ENCODE measurements around the gene CPLX3.

Gene CPLX3

GRCh38 chr15:74788683-74789151 lies 37.7 kb upstream of the CPLX3 start:
- DNase-seq = no peak

GRCh38 chr15:74789171-74789631 lies 37.2 kb upstream of the CPLX3 start:
- DNase-seq = no peak

- no peak for DNase-seq
Measured at GRCh38 chr15:74789741-74790079, 36.7 kb upstream of the CPLX3 start.

- DNase-seq = no peak
Measured at GRCh38 chr15:74790080-74790916, 36.1 kb upstream of the CPLX3 start.

GRCh38 chr15:74791007-74791406 lies 35.4 kb upstream of the CPLX3 start:
- no peak for DNase-seq

GRCh38 chr15:74791667-74792066 lies 34.8 kb upstream of the CPLX3 start:
- no peak for DNase-seq

GRCh38 chr15:74792227-74793016 lies 34.0 kb upstream of the CPLX3 start:
- no peak for DNase-seq

GRCh38 chr15:74793135-74794028 lies 33.0 kb upstream of the CPLX3 start:
- no peak for DNase-seq

- no peak for DNase-seq
Measured at GRCh38 chr15:74794248-74794969, 32.0 kb upstream of the CPLX3 start.

- no peak for DNase-seq
Measured at GRCh38 chr15:74794970-74795349, 31.5 kb upstream of the CPLX3 start.

GRCh38 chr15:74795966-74796625 lies 30.3 kb upstream of the CPLX3 start:
- DNase-seq = no peak

- DNase-seq = no peak
Measured at GRCh38 chr15:74798388-74799254, 27.8 kb upstream of the CPLX3 start.

GRCh38 chr15:74799255-74799855 lies 27.1 kb upstream of the CPLX3 start:
- DNase-seq = no peak

- DNase-seq = no peak
Measured at GRCh38 chr15:74799856-74800558, 26.4 kb upstream of the CPLX3 start.

- no peak for DNase-seq
Measured at GRCh38 chr15:74800559-74801094, 25.8 kb upstream of the CPLX3 start.

- no peak for DNase-seq
Measured at GRCh38 chr15:74801311-74801997, 25.0 kb upstream of the CPLX3 start.

- DNase-seq = no peak
Measured at GRCh38 chr15:74802290-74802689, 24.1 kb upstream of the CPLX3 start.

- DNase-seq = no peak
Measured at GRCh38 chr15:74802862-74803447, 23.5 kb upstream of the CPLX3 start.
